HTERT RPE-1 (cell line): ENCODE measurements around the gene MGAT3.

Experiments used
- in situ Hi-C: fragments of 300-500 bp; cut with MboI; formaldehyde crosslinking; loops from 4 replicates; pipeline ENCODE4 v1.14.3; 2020; ENCODE audit warnings: low sequenced_read_pairs

MGAT3 gene

DNA sequence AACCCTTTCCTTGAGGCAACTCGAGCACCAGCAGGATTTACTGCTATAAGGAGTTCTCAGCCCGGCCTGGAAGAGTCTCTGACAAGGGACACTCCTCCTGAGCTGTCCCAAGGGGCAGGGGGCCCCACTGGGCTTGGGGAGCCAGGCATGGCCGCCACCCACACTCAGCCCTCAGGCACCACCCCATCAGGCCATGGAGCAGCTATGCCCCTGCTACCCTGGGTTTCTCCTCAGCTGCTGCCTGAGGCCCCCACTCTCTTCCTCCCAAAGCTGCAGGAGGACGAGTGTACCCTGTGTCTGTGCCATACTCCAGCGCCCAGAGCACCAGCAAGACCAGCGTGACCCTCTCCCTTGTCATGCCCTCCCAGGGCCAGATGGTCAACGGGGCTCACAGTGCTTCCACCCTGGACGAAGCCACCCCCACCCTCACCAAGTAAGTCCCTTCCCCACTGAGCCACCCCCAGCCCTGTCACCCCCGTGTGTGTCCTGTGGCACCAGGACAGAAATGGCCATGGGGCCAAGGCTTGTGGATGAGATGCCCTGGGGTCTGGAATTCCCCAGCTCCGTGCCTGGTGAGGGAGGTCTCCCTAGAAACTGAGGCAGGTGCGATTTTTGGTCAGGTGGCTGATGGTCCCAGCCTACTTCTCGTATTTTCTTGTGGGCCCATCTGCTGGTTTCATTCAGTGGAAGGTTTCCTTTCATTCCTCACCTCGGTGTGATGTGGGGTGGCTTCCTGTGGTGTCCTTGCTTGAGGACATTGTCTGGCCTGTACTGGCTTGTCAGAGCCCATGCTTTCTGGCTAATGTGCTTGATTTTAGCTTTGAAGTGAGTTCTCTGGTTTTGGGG lies 28.8 kb upstream of the MGAT3 start:
- in situ Hi-C loops, result no loop called here

DNA sequence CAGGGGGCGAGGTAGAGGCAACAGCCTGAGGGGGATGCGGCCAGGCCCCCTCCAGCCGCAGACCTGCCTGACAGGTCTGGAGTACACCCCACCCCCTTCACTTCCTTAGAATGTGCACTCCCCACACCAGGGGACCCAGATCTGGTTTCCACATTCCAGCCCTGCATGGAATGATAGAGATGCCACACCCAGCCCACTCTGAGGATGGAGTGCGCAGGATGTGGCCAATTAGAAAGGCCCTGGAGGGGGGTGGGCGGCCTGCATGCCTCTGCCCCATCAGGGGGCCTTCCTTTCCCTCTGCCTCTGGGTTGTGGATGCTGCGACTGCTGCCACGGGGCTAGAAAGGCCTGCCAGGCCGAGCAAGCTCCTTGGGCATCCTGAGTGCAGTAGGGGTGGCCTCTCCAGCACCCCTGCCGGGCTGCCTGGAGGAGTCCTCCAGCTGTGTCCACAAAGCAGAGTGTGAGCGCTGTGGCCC lies 28.2 kb upstream of the MGAT3 start:
- in situ Hi-C loops, result no loop called here

DNA sequence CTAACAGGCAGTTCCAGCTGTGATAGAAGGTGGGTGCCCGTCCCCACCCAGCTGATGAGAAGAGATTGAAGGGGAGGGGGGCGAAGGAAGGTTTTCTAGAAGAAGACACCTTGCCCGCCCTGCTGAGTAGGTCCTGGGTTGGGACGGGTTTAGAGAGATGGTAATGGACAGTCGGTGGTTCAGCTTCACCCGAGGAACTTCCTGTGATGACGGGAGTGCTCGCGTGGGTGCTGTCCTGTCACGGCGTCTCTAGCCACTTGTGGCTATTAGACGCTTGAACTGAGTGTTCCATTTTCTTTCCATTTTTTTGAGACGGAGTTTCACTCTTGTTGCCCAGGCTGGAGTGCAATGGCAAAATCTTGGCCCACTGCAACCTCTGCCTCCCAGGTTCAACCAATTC lies 27.6 kb upstream of the MGAT3 start:
- in situ Hi-C loops, result no loop called here

- in situ Hi-C loops, result no loop called here
Measured at GRCh38 chr22:39429916-39430575, 26.8 kb upstream of the MGAT3 start.

DNA sequence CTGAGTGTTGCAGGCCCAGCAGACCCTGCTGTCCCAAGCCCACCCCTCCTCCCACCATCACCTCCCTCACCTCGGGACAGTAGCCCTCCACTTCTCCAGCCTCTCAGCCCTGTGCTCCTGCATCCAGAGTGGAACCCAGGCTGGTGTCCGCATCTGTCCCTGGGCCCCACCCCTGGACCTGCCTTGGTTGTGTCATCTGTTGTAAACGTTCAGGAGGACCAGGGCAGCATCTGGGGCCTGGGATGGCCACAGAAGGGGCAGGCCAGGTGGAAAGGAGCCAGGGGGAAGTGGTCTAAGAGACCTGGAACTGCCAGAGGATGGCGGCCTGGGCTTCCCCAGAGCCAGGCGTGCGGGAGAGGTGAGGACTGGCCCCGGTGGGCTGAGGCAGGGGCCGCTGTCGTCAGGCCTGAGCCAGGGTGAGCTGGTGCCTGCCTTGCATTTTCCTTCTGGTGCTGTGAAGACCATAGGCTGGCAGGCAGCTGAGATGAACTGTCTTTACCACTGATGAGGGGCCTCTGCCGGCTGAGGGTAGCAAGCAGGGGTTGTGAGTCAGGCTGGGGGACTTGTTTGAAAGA lies 26.1 kb upstream of the MGAT3 start:
- in situ Hi-C loops, result no loop called here

DNA sequence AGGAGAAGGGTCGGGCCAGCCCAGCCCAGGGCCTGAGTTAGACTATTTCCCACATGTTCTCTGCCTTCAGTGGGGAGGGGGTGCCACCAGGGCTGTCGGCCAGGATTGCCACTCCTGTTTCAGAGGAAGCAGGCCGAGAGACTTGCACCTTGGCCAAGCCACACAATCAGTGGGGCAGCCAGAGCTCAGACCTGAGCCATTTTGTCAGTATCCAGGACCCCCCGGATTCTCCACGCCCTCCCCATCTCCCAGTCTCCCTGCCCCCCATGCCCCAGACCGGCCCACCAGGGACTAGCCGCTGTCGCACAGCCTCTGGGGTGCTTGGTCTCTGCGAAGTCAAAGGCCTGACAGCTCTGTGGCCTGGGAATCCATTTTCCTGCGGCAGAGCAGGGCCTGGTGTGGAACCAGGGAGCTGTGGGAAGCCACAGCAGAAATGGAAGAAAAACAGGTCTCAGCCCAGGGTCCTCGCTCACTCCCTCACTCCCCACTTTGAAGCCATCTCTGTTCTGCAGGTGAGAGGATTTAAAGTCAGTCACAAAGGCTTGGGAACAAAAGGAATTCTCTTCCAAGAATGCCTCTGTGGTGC lies 25.5 kb upstream of the MGAT3 start:
- in situ Hi-C loops, result no loop called here

GRCh38 chr22:39431821-39432251 lies 25.0 kb upstream of the MGAT3 start:
- in situ Hi-C loops, result no loop called here

- in situ Hi-C loops, result no loop called here
Measured at GRCh38 chr22:39432361-39432811, 24.4 kb upstream of the MGAT3 start.

GRCh38 chr22:39433476-39434242 lies 23.2 kb upstream of the MGAT3 start:
- in situ Hi-C loops, result no loop called here

GRCh38 chr22:39434243-39434653 lies 22.6 kb upstream of the MGAT3 start:
- in situ Hi-C loops, result no loop called here

DNA sequence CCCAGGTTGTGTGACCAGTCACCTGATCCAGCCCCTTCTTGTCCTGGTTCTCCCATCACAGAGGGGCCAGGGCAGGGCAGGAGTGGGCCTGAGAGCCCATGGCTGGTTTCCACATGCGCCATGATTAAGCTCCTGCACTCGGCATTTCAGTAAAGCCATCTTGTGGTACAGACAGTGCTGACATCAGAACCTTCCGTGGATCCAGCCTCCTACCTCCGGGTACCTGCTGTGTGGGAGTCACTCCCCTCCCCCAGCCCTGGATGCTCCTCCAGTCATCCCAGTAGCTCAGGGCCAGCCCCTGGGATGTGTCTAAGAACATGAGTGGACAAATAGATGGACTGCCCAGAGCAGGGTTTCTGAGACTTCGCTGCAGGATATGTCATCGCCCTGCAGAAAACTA lies 22.1 kb upstream of the MGAT3 start:
- in situ Hi-C loops, result no loop called here

DNA sequence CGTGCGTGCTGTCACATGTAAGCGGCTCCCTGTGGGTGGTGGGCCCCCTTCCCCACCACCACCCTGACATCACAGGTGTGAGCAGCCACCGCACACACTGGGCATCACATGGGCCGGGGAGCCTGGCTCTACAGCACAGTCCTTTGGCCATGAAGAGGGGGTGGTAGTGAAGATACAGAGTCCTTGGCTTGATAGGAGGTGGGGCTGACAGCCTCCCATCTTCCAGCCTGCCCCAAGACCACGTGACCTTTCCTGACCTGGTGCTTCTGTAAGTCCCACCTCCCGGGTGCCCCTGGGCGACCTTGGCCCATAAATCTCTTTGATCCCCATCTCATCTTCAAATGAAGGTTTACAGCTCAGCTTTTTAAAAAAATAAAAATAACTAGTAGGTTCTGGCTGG lies 21.2 kb upstream of the MGAT3 start:
- in situ Hi-C loops, result no loop called here

GRCh38 chr22:39437791-39438704 lies 18.8 kb upstream of the MGAT3 start:
- in situ Hi-C loops, result no loop called here

DNA sequence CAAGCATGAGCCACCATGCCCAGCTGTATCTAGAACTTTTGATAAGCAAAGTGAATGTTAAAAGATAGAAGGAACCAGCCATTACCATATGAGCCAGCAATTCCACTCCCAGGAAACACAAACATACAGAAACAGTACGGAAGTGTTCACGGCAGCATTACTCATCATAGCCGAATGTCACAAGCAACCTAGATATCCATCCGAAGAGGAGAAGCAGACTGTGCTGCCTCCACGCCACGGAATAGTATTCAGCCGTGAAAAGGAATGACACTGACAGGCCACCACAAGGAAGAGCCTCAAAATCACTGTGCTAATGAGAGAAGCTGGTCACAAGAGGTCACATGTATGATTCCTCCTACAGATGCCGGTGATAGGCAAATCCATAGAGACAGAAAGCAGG lies 17.6 kb upstream of the MGAT3 start:
- in situ Hi-C loops, result no loop called here

DNA sequence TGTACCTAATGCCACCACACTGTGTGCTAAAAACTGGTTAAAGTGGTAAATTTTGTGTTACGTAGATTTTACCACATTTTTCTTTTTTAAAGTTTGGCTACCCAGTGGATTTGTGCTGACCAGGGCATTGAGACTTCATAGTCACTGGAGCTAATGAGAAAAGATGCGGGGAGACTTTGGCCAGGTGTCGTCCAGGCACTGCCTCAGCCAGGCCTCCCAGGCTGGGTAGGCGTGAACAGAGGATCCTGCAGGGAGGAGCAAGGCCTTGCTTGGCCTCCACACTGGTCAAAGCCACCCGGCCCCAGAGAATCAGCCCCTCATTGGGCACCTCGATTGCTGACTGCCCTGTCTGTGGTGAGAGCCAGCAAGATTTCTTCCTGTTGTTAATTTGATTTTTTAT lies 13.4 kb upstream of the MGAT3 start:
- in situ Hi-C loops, result no loop called here

DNA sequence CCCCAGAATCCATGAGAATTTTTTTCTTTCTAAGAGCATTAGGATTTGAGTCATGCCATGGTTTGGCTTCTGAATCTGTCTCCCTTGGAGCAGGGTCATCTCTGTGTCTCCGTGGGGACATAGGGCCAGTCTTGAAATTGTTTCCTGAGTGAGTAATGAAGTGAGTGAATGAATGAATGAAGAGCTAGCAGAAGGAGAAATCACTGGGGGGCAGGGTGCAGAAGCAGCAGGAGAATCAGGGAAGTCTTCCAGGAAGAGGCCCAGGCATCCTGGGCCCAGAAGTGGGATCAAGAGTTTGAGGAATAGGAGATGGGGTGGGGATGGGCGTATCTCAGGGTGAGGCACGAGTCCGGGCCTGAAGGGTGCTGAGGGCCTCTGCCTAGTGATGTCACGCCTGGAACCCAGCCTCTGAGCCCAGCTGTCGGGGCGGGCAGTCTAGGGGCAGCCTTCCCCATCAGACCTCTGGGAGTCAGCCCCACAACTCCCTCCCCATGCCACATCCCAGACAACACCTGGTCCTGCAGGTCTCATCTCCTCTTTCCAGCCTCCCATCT lies 12.5 kb upstream of the MGAT3 start:
- in situ Hi-C loops, result no loop called here

- in situ Hi-C loops, result no loop called here
Measured at GRCh38 chr22:39444937-39445465, 11.8 kb upstream of the MGAT3 start.

DNA sequence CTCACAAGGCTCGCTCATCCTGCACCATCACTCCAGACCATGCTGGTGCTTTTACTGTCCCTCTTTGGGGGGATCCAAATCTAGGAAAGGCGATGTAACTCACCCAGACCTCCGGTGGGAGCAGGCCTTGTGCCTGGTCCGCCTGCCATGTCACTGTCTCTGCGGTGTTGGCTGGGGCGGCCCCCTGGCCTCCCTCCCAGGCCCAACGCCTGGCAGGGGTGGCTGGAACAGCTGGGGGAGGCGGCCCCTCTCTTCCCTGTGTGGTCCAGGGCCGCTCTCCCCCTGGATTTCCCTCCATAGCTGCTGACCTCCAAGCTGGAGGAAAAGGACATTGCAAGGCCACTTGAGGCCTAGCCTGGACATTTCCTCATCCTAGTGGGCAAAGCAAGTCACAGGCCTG lies 11.1 kb upstream of the MGAT3 start:
- in situ Hi-C loops, result no loop called here

- in situ Hi-C loops, result no loop called here
Measured at GRCh38 chr22:39446239-39446721, 10.5 kb upstream of the MGAT3 start.
